ENCODE results near the gene LRRC71. TPM values are rescaled to one million over a fixed set of nuclear protein-coding genes. Genes with fewer than 3 reads are reported as not detected.

Gene LRRC71
- total RNA-seq, 1 experiment from 2014 or later, result not detected

GRCh38 chr1:156945881-156946661, 25.6 kb downstream of the LRRC71 start:
- intact Hi-C loops (cut with micrococcal nuclease), result no loop called here
- BruUV-seq (replicated peaks), result no TSS peak
- ChIA-PET POLR2A (interaction anchor here (1.4 kb wide), 1 partner anchor 13 kb away, joined by 4 read pairs; no protein-coding TSS in a partner anchor), CTCF (interaction anchor here (0.6 to 2.2 kb wide), 6 partner anchors 11 to 128 kb away, joined by 3 to 7 read pairs (median 3); no protein-coding TSS in a partner anchor)
- Mint-ChIP-seq H3K4me3 (ENCODE audit: unreplicated experiment) (no peak overlapping the region), H3K9me3 (ENCODE audit: unreplicated experiment) (no peaks in the 10 kb centered on the region), H3K27me3 (ENCODE audit: insufficient read depth, unreplicated experiment) (no peaks in the 10 kb centered on the region), H3K27ac (ENCODE audit: low read depth, unreplicated experiment) (no peak overlapping the region), H3K4me1 (ENCODE audit: insufficient read depth, unreplicated experiment) (no peaks in the 10 kb centered on the region), H3K36me3 (ENCODE audit: insufficient read depth, unreplicated experiment) (peaks cover 68% of the 10 kb centered on the region)
- no peak for DNase-seq (ENCODE audit: unreplicated experiment)
- no peak for TF ChIP-seq CTCF (IDR thresholded peaks at IDR 0.05; ENCODE audit: unreplicated experiment)

GRCh38 chr1:156947127-156947526, 26.7 kb downstream of the LRRC71 start:
- CTCF ChIA-PET, result interaction anchor here (0.5 to 2.2 kb wide), 8 partner anchors 11 to 122 kb away, joined by 3 to 7 read pairs (median 4); no protein-coding TSS in a partner anchor
- Mint-ChIP-seq H3K27me3 (ENCODE audit: insufficient read depth, unreplicated experiment) (no peaks in the 10 kb centered on the region), H3K27ac (ENCODE audit: low read depth, unreplicated experiment) (no peak overlapping the region), H3K9me3 (ENCODE audit: unreplicated experiment) (no peaks in the 10 kb centered on the region), H3K4me1 (ENCODE audit: insufficient read depth, unreplicated experiment) (no peaks in the 10 kb centered on the region), H3K4me3 (ENCODE audit: unreplicated experiment) (no peak overlapping the region), H3K36me3 (ENCODE audit: insufficient read depth, unreplicated experiment) (peaks cover 72% of the 10 kb centered on the region)
- POLR2A ChIA-PET, result interaction anchor here (0.6 kb wide), 1 partner anchor 109 kb away, joined by 3 read pairs; no protein-coding TSS in a partner anchor
- DNase-seq (ENCODE audit: unreplicated experiment), result no peak
- BruUV-seq (replicated peaks), result no TSS peak
- intact Hi-C loops (cut with micrococcal nuclease), result no loop called here
- TF ChIP-seq CTCF (IDR thresholded peaks at IDR 0.05; ENCODE audit: unreplicated experiment), result no peak

GRCh38 chr1:156947818-156948525, 27.5 kb downstream of the LRRC71 start:
- CTCF ChIA-PET, result interaction anchor here (0.5 to 2.2 kb wide), 10 partner anchors 9 to 110 kb away, joined by 3 to 7 read pairs (median 3); no protein-coding TSS in a partner anchor
- Mint-ChIP-seq H3K4me1 (ENCODE audit: insufficient read depth, unreplicated experiment) (no peaks in the 10 kb centered on the region), H3K27me3 (ENCODE audit: insufficient read depth, unreplicated experiment) (no peaks in the 10 kb centered on the region), H3K4me3 (ENCODE audit: unreplicated experiment) (no peak overlapping the region), H3K36me3 (ENCODE audit: insufficient read depth, unreplicated experiment) (peaks cover 67% of the 10 kb centered on the region), H3K9me3 (ENCODE audit: unreplicated experiment) (no peaks in the 10 kb centered on the region), H3K27ac (ENCODE audit: low read depth, unreplicated experiment) (no peak overlapping the region)
- no peak for DNase-seq (ENCODE audit: unreplicated experiment)
- BruUV-seq (replicated peaks), result no TSS peak
- TF ChIP-seq CTCF (IDR thresholded peaks at IDR 0.05; ENCODE audit: unreplicated experiment), result no peak
- POLR2A ChIA-PET, result no interaction called here
- intact Hi-C loops (cut with micrococcal nuclease), result no loop called here

- Mint-ChIP-seq H3K27me3 (ENCODE audit: insufficient read depth, unreplicated experiment) (no peaks in the 10 kb centered on the region), H3K4me1 (ENCODE audit: insufficient read depth, unreplicated experiment) (no peaks in the 10 kb centered on the region), H3K9me3 (ENCODE audit: unreplicated experiment) (no peaks in the 10 kb centered on the region), H3K4me3 (ENCODE audit: unreplicated experiment) (no peak overlapping the region), H3K27ac (ENCODE audit: low read depth, unreplicated experiment) (no peak overlapping the region), H3K36me3 (ENCODE audit: insufficient read depth, unreplicated experiment) (peaks cover 66% of the 10 kb centered on the region)
- CTCF ChIA-PET, result interaction anchor here (0.6 to 1.9 kb wide), 10 partner anchors 9 to 271 kb away, joined by 3 to 7 read pairs (median 3); no protein-coding TSS in a partner anchor
- intact Hi-C loops (cut with micrococcal nuclease), result no loop called here
- no TSS peak for BruUV-seq (replicated peaks)
- POLR2A ChIA-PET, result interaction anchor here (1.4 kb wide), 1 partner anchor 208 kb away, joined by 3 read pairs; no protein-coding TSS in a partner anchor
- no peak for DNase-seq (ENCODE audit: unreplicated experiment)
- TF ChIP-seq CTCF (IDR thresholded peaks at IDR 0.05; ENCODE audit: unreplicated experiment), result peak; percentile 5
Measured at GRCh38 chr1:156948708-156949107, 28.3 kb downstream of the LRRC71 start.
